Measurements from ENCODE around the gene INTS3.
"Not testable (repeated sequence)": the region's sequence is repeated elsewhere in the genome, so short reads cannot be mapped to it uniquely, and the experiment has no call there.

INTS3 gene

GRCh38 chr1:153698923-153699714 lies 28.7 kb upstream of the INTS3 start:
- DNase-seq (ENCODE audit: low spot score): peak; percentile 29

GRCh38 chr1:153699768-153700167 lies 28.1 kb upstream of the INTS3 start:
- DNase-seq (ENCODE audit: low spot score): no peak

GRCh38 chr1:153705484-153705883 lies 22.4 kb upstream of the INTS3 start:
- no peak for DNase-seq (ENCODE audit: low spot score)

GRCh38 chr1:153711026-153711425 lies 16.8 kb upstream of the INTS3 start:
- no peak for DNase-seq (ENCODE audit: low spot score)

GRCh38 chr1:153716211-153716610 lies 11.6 kb upstream of the INTS3 start:
- not testable (repeated sequence) for DNase-seq (ENCODE audit: low spot score)

- no peak for DNase-seq (ENCODE audit: low spot score)
These were observed 10.5 kb upstream of the INTS3 start for GRCh38 chr1:153717330-153717729.

GRCh38 chr1:153723687-153724086 lies 4.2 kb upstream of the INTS3 start:
- DNase-seq (ENCODE audit: low spot score): no peak

- DNase-seq (ENCODE audit: low spot score): not testable (repeated sequence)
These were observed 3.2 kb upstream of the INTS3 start for GRCh38 chr1:153724634-153725033.

- DNase-seq (ENCODE audit: low spot score): peak; percentile 45
These were observed 636 bp downstream of the INTS3 start for GRCh38 chr1:153728305-153729066.

- DNase-seq (ENCODE audit: low spot score): no peak
These were observed 2.7 kb downstream of the INTS3 start for GRCh38 chr1:153730468-153730988.

GRCh38 chr1:153733970-153734369 lies 6.1 kb downstream of the INTS3 start:
- DNase-seq (ENCODE audit: low spot score): no peak

GRCh38 chr1:153734396-153735089 lies 6.7 kb downstream of the INTS3 start:
- no peak for DNase-seq (ENCODE audit: low spot score)

GRCh38 chr1:153735090-153735420 lies 7.2 kb downstream of the INTS3 start:
- no peak for DNase-seq (ENCODE audit: low spot score)

GRCh38 chr1:153741986-153742385 lies 14.1 kb downstream of the INTS3 start:
- DNase-seq (ENCODE audit: low spot score): no peak

- DNase-seq (ENCODE audit: low spot score): no peak
These were observed 14.7 kb downstream of the INTS3 start for GRCh38 chr1:153742411-153743142.

GRCh38 chr1:153745417-153745816 lies 17.6 kb downstream of the INTS3 start:
- DNase-seq (ENCODE audit: low spot score): no peak

GRCh38 chr1:153746174-153746573 lies 18.3 kb downstream of the INTS3 start:
- no peak for DNase-seq (ENCODE audit: low spot score)

- DNase-seq (ENCODE audit: low spot score): no peak
These were observed 21.1 kb downstream of the INTS3 start for GRCh38 chr1:153748903-153749302.

- peak; percentile 96 for DNase-seq (ENCODE audit: low spot score)
These were observed 21.7 kb downstream of the INTS3 start for GRCh38 chr1:153749408-153750005.

- DNase-seq (ENCODE audit: low spot score): peak; percentile 60
These were observed 22.5 kb downstream of the INTS3 start for GRCh38 chr1:153750026-153750995.
